Measurements from ENCODE around the gene CEP350. TPM values are rescaled to one million over a fixed set of nuclear protein-coding genes. Genes with fewer than 3 reads are reported as not detected.

CEP350 gene
- total RNA-seq, 1 experiment from 2014 or later, result 41.1 TPM

DNA sequence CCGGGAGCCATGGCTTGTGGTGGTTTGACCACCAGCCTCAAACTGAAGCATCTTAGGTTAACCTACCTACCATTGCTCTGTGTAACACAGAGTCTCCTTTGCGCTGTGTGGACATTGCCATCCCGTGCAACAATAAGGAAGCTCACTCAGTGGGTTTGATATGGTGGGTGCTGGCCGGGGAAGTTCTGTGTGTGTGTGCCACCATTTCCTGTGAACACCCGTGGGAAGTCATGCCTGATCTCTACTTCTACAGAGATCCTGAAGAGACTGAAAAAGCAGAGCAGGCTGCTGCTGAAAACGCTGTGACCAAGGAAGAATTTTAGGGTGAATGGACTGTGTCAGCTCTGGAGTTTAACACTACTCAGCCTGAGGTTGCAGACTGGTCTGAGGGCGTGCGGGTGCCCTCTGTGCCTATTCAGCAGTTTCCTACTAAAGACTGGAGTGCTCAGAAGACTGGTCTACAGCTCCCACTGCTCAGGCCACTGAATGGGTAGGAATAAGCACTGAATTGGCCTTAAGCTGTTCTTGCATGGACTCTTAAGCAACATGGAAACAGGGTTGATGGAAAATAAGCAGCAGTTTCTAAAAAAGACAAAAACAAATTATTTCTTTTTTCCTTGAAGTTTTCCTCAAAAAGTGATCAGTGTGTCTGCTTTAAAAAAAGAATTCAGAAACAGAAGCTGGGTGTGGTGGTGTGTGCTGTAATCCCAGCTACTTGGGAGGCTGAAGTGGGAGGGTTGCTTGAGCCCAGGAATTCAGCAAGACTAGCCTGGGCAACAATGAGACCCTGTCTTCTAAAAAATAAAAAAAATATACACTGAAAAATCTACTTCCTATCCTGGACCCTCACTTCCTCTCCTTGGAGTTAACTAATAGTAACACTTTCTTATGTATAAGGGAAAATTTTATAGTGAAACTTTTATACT, 14.6 kb downstream of the CEP350 start:
- Histone ChIP-seq H3K27ac (ENCODE audit: low read length) (no peak overlapping the region), H3K36me3 (ENCODE audit: control insufficient read depth, insufficient read depth, low read length) (no peaks in the 10 kb centered on the region), H3K9me3 (ENCODE audit: control insufficient read depth, insufficient read depth, low read depth, low read length) (peaks cover 9% of the 10 kb centered on the region; the same call in 1 of the 2 replicates), H3K4me3 (ENCODE audit: low read depth in 2 of 2, low read length in 2 of 2) (no peak overlapping the region), H3K4me1 (ENCODE audit: control insufficient read depth, insufficient read depth, low read length) (0 out of 2 replicates have a peak, but pooled peaks cover 3% of the 10 kb centered on the region), H3K27me3 (ENCODE audit: control insufficient read depth, insufficient read depth, low read length) (no peaks in the 10 kb centered on the region)
- intact Hi-C loops (cut with micrococcal nuclease; ENCODE audit: unreplicated experiment), result no loop called here
- no peak for DNase-seq (ENCODE audit: low read depth, low spot score)
- POLR2A ChIA-PET, result no interaction called here
- no peak for ATAC-seq
- CTCF ChIA-PET, result no interaction called here
- TF ChIP-seq SIN3A (IDR thresholded peaks at IDR 0.05; ENCODE audit: borderline replicate concordance, insufficient read depth, low read depth, low read length) (no peak), POLR2AphosphoS5 (IDR thresholded peaks at IDR 0.05; ENCODE audit: low read depth, low read length) (no peak), REST (IDR thresholded peaks at IDR 0.05; ENCODE audit: insufficient read depth in 1 of 2, low read depth in 2 of 2, low read length in 1 of 2) (no peak), TCF7L2 (IDR thresholded peaks at IDR 0.05; ENCODE audit: low read depth, low read length) (no peak)
- TF ChIP-seq, protein P1, sequence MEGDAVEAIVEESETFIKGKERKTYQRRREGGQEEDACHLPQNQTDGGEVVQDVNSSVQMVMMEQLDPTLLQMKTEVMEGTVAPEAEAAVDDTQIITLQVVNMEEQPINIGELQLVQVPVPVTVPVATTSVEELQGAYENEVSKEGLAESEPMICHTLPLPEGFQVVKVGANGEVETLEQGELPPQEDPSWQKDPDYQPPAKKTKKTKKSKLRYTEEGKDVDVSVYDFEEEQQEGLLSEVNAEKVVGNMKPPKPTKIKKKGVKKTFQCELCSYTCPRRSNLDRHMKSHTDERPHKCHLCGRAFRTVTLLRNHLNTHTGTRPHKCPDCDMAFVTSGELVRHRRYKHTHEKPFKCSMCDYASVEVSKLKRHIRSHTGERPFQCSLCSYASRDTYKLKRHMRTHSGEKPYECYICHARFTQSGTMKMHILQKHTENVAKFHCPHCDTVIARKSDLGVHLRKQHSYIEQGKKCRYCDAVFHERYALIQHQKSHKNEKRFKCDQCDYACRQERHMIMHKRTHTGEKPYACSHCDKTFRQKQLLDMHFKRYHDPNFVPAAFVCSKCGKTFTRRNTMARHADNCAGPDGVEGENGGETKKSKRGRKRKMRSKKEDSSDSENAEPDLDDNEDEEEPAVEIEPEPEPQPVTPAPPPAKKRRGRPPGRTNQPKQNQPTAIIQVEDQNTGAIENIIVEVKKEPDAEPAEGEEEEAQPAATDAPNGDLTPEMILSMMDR (IDR thresholded peaks at IDR 0.05), result no peak
- BruUV-seq (replicated peaks), result no TSS peak
- in situ Hi-C loops (cut with HindIII; ENCODE audit: low pct_unique_long_range_greater_than_20kb, low sequenced_read_pairs), result no loop called here

DNA sequence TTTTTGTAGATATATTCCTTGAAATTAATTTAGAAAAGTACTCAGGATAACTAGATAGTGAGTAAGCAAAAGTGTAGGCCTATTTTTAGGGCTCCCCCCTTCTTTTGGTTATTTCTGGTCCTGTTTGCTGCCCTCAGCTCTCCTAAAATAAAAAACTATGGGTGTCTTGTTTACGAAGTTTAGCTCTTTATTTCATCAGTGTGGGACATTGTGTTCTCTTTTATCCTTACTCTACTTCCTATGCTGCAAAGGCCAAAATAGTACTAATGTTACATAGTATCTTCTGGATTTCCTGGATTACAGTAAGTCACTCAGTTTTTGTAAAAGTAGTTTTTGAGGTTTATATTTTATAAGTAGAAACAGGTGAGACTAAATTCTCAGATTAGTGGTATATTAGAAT, 15.4 kb downstream of the CEP350 start:
- in situ Hi-C loops (cut with HindIII; ENCODE audit: low pct_unique_long_range_greater_than_20kb, low sequenced_read_pairs) (no loop called here), intact Hi-C loops (cut with micrococcal nuclease; ENCODE audit: unreplicated experiment) (no loop called here)
- TF ChIP-seq POLR2AphosphoS5 (IDR thresholded peaks at IDR 0.05; ENCODE audit: low read depth, low read length) (no peak), REST (IDR thresholded peaks at IDR 0.05; ENCODE audit: insufficient read depth in 1 of 2, low read depth in 2 of 2, low read length in 1 of 2) (no peak), SIN3A (IDR thresholded peaks at IDR 0.05; ENCODE audit: borderline replicate concordance, insufficient read depth, low read depth, low read length) (no peak), TCF7L2 (IDR thresholded peaks at IDR 0.05; ENCODE audit: low read depth, low read length) (no peak)
- TF ChIP-seq, protein P1 (IDR thresholded peaks at IDR 0.05), result no peak
- no TSS peak for BruUV-seq (replicated peaks)
- ChIA-PET CTCF (no interaction called here), POLR2A (no interaction called here)
- no peak overlapping the region for H3K4me3 ChIP-seq (ENCODE audit: low read depth in 2 of 2, low read length in 2 of 2)
- peaks cover 9% of the 10 kb centered on the region; the same call in 1 of the 2 replicates for H3K9me3 ChIP-seq (ENCODE audit: control insufficient read depth, insufficient read depth, low read depth, low read length)
- H3K4me1 ChIP-seq (ENCODE audit: control insufficient read depth, insufficient read depth, low read length), result 0 out of 2 replicates have a peak, but pooled peaks cover 3% of the 10 kb centered on the region
- H3K36me3 ChIP-seq (ENCODE audit: control insufficient read depth, insufficient read depth, low read length), result no peaks in the 10 kb centered on the region
- no peak for ATAC-seq
- no peak for DNase-seq (ENCODE audit: low read depth, low spot score)
- no peaks in the 10 kb centered on the region for H3K27me3 ChIP-seq (ENCODE audit: control insufficient read depth, insufficient read depth, low read length)
- H3K27ac ChIP-seq (ENCODE audit: low read length), result no peak overlapping the region
